HG03039 (cell line): ENCODE data around the gene OPTN.
"Not testable (repeated sequence)": the region's sequence is repeated elsewhere in the genome, so short reads cannot be mapped to it uniquely, and the experiment has no call there.

Source experiments
- ATAC-seq: cut with Tn5 transposase; IDR thresholded peaks from one replicate; pipeline ENCODE4 v1.9.1; 2021; ENCODE audit warnings: mild to moderate bottlenecking, moderate library complexity; ENCODE audit not compliant: unreplicated experiment

Gene OPTN

GRCh38 chr10:13089345-13089744 is 10.6 kb upstream of the OPTN start:
- ATAC-seq = no peak

- no peak for ATAC-seq
Observed at GRCh38 chr10:13090289-13090688, 9.7 kb upstream of the OPTN start.

DNA sequence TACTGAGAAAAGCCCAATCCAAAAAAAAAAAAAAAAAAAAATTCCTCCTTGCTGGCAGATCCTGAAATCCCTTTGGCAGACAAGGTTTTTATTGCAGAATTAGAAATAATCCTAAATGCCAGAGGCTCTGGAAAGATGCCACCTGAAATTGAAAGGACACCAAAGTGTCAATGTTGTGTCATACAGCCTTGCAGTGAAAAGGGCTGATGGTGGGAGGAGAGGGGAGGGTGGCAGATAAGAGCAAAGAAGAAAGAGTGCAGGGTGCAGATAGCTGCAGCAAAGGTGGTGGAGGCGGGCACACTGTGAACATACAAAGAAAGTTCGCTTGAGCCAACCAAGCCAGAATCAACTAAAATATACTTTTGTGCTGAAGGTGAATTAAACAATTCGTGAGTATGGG is 8.2 kb upstream of the OPTN start:
- ATAC-seq = no peak

DNA sequence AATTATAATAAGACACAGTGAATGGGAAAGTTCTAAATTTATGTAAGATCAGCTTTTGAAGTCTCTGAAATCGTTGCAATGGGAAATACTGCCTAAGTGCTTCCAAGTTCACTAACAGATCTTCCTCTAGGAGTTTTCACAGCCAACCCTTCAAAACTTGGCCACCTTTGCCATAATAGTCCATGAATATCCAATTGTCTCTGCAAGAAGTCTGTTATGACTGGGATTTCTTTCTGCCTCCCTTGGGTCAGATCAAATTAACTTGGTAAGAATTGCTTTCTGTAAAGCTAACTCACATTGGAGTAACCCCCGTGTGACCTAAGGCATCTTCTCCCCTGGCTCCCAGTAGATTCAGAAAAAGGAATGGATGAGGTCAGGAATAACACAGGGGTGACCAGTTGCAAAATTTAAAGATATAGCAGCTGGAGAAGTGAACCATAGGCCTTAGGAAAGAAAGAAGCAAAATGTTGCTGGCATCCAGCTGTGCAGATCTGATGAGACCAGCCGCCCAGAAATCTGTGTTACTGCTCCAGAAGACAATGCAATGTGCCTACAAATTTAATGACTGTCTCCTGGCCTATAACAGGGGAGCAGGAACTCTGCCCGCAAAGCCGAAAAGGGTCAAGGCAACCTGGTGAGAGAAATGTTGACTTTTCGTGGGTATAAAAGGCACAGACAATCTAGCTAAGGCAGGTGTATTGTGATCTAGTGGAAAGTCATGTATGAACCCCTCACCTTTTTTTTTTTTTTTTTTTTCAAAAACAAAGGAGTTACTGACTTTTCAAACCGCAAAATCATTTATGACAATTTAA is 7.5 kb upstream of the OPTN start:
- no peak for ATAC-seq

DNA sequence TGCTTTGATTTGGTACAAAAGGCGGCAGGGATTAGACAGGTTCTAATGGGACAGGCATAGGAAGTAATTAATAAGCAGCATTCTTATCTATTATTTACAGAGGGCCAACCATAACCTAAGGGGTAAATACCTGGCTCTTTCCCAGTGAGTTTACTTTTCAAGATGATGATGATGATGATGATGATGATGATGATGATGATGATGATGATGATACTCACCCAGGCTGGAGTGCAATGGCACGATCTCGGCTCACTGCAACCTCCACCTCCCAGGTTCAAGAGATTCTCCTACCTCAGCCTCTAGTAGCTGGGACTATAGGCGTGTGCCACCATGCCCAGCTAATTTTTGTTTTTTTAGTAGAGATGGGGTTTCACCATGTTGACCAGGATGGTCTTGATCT is 5.9 kb upstream of the OPTN start:
- not testable (repeated sequence) for ATAC-seq

DNA sequence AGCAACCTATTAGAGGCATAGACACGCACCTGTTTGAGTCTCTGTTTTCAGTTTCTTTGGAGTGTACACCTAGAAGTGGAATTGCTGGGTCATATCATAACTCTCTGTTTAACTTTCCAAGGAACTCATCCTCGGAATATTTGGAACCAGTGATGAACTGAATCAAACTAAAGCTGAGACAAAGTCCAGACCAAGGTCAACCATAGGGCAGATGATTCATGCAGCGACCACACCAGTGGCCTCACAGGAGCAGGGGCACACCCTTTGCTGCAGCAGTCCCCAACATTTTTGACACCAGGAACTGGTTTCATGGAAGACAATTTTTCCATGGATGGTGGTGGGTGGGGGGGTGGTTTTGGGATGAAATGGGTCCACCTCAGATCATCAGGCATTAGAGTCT is 4.9 kb upstream of the OPTN start:
- no peak for ATAC-seq

DNA sequence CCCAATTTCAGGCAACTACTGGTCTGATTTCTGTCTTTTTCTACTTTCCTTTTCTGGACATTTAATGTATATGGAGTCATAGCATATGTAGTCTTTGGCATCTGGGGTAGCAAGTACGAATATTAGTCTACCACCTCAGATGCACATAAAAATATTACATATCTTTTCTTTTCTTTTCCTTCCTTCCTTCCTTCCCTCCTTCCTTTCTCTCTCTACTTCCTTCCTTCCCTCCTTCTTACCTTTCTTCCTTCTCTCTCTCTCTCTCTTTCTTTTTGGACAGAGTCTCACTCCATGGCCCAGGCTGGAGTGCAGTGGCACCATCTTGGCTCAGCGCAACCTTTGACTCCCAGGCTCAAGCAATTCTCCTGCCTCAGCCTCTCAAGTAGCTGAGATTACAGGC is 4.0 kb upstream of the OPTN start:
- no peak for ATAC-seq

- ATAC-seq = peak; percentile 11
Observed at GRCh38 chr10:13099144-13099665, 758 bp upstream of the OPTN start.

DNA sequence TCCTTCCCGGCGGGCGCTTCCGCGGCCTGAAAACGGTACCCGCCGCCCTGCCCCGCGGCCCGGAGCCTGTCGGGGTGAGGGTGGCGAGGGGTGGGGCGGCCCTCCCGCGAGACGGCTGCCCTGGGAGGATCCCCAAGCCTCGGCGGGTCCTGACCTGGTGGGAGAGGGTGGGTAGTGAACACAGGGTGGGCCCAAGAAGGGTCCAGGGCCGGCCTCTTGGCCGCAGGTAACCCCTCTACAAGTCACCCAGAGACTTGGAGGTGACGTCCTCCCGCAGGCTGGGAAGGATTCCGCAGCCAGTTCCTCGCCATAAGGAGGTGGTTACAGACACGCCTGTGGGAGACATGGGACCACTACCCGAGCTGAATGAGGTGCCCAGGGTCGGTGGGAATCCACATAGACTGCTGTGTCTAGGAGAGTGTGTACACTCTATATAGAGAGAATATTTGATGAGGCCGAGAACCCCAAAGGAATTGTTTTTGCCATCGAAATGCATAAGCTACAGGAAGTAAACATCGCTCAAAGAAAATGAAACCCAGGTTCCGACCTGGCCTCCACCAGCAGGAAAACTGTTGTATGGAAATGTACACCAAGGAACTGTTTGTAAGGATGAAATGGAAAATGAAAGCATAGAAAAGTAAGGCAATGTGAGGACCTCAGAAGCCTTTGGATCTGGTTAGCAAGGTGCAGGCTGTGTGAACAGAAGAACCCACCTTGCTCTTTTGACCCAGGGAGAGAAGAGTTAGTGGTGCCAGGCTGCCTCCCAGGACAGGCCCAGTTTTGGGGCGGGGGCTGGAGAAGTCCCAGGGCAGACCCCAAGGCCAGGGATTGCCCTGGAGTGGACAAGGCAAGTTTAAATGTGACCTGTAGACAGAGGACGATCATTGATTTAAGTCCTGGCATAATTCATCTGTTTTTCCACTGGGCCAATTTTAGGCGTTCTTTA is 659 bp downstream of the OPTN start:
- ATAC-seq = peak; percentile 30

DNA sequence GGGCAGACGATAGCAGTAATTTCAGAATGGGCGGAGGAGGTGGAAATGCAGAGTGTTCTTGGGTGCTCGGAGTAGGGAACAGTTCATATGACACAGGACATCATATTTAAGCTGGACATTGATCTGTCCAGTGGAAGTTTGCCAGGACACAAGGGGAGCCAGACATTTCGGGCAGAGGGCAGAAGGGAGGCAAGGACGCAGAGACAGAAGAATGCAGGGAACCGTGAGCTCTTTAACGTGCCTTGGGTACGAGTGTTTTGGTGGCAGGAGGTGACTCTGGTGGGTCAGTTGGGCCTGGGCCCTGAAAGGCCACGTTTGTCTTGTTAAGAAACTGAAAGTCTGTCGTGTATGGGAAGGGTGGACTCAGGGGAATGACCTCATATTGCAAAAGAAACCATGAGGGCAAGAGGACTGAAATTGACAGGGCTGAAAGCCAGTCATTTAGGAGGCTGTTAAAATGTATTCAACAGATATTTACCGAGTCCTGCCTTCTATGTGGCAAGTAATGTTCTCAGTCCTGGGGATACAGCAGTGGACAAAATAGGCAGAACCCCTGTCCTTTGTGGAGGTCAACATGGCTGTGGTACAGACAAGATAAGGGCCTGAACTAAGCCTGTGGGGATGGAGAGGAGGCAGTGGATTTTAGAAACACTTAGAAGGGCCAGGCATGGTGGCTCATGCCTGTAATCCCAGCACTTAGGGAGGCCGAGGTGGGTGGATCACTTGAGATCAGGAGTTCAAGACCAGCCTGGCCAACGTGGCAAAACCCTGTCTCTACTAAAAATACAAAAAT is 2.2 kb downstream of the OPTN start:
- no peak for ATAC-seq

GRCh38 chr10:13103554-13103953 is 3.6 kb downstream of the OPTN start:
- no peak for ATAC-seq

- no peak for ATAC-seq
Observed at GRCh38 chr10:13104697-13105096, 4.7 kb downstream of the OPTN start.

GRCh38 chr10:13105184-13105583 is 5.2 kb downstream of the OPTN start:
- ATAC-seq = no peak

- ATAC-seq = no peak
Observed at GRCh38 chr10:13106387-13107045, 6.6 kb downstream of the OPTN start.

GRCh38 chr10:13110908-13111307 is 10.9 kb downstream of the OPTN start:
- no peak for ATAC-seq

- no peak for ATAC-seq
Observed at GRCh38 chr10:13113544-13113943, 13.6 kb downstream of the OPTN start.

DNA sequence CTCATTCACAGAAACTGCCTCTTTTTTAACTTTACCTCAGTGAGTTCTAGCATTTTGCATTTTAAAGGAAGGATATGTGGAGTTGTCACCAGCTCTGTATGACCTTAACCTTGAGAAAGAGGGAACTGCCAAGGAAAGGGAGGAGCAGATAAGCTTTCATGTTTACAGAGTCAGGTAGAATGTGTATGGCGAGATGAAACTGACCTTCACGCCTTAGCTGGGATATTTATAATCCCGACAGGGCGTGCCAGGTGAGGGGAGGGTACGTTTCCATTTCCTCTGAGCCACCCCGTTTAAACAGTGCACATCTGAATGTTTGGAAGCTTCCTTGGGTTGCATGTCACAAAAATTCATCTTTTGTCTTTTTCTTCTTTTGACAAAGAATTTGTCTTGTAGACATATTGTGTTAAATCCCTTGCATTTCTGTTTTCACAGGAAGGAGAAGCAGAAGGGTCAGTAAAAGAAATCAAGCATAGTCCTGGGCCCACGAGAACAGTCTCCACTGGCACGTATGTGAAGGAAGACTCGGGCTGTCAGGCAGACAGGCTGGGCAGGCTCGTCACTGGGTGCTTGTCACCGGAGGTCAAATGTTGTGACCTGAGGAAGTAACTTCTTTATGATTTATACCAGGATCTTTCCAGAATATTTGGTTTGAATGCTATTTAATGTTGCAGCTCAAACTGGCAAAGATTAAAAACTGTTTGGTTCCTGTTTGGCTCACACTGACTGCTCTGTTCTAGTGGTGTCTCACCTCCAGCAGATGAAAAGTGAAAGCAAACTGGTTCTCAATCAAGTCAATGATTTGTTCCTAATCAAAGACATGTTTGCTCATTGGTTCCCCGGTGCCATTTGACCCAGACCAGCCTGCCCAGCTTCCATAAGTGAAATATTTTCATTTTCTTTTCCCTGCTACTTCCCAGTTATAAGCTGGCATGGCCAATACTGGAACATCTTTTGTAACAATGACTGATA is 16.2 kb downstream of the OPTN start:
- ATAC-seq = no peak

GRCh38 chr10:13117841-13118783 is 18.1 kb downstream of the OPTN start:
- ATAC-seq = no peak
